NT2/D1 (cell line): Measurements from ENCODE around the gene BTG2.

Experiments used
- SUZ12 ChIP-seq: IDR thresholded peaks from 2 replicates; pipeline ENCODE4 v1.6.1; 2011; ENCODE audit not compliant: insufficient read length, insufficient read depth; ENCODE audit errors: extremely low read depth
- YY1 ChIP-seq: IDR thresholded peaks from 2 replicates; pipeline ENCODE4 v1.6.1; 2011; ENCODE audit not compliant: insufficient read length, insufficient read depth
- ZNF274 ChIP-seq: IDR thresholded peaks from 2 replicates; pipeline ENCODE4 v1.6.1; 2011; ENCODE audit warnings: mild to moderate bottlenecking, low read depth, low read length

GRCh38 chr1:203320591-203321272, 15.4 kb downstream of the BTG2 start:
- TF ChIP-seq SUZ12, result no peak
- TF ChIP-seq ZNF274, result no peak
- TF ChIP-seq YY1, result no peak
